ENCODE measurements around the gene PDS5B. TPM values are rescaled to one million over a fixed set of nuclear protein-coding genes. Genes with fewer than 3 reads are reported as not detected.

The PDS5B gene
- total and polyA plus RNA-seq, 2 experiments from 2014 or later: 16.6 to 34.0 TPM

DNA sequence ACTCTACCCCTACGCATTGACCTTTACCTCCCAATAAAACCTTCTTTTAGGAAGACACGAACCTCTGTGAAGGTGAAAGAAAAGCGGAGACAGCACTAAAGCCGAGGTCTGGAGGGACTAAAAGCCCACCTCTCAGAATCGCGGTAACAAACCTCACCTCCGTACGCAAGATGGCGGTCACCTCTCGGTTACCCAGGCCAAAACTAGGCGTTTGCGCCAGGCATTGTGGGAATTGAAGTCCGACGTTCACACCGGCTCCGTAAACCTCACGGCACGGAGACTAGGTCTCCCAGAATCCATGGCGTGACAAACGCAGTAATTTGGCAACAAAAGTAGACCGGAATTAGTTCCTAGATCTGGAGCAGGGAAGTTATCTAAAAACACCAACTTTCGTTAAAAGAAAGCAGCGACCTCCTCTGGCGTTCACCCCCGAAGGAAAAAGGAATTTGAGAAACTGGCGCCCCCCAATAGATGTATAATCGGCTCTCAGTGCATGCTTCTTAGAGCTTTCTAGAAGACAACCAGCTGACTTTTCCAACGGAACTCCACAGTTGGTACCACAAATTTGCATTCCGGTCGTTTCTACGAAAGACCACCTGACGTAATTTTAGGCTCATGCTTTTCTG lies 47.5 kb upstream of the PDS5B start, which contains the start of gene N4BP2L2:
N4BP2L2 (minus strand) TSS at position 175 of the 626 bp plus-strand sequence. CDS start 1,768 bp downstream, outside the sequence.
- H4K20me1 ChIP-seq (ENCODE audit: insufficient read depth, poor library complexity, severe bottlenecking): no peaks in the 10 kb centered on the region
- peaks cover 23% of the 10 kb centered on the region for H3K4me1 ChIP-seq (ENCODE audit: insufficient read depth)
- H3K36me3 ChIP-seq (replicated peaks; ENCODE audit: insufficient read depth, low read depth): no peaks in the 10 kb centered on the region
- H3K27ac ChIP-seq: peak within 1 kb of the TSS; percentile 96
- peak; percentile 97 for DNase-seq (ENCODE audit: low spot score)
- 2% methylated on average over 32 of the region's 32 CpGs for WGBS (ENCODE audit: low lambda C conversion rate, missing lambda C conversion rate)
- no peaks in the 10 kb centered on the region for H3K9me2 ChIP-seq (replicated peaks; ENCODE audit: insufficient read depth)
- H3K79me2 ChIP-seq: peaks cover 45% of the 10 kb centered on the region
- no peaks in the 10 kb centered on the region for H3K9me3 ChIP-seq (ENCODE audit: low read depth)
- H3K4me3 ChIP-seq: peak within 1 kb of the TSS; percentile 50
- peak within 1 kb of the TSS; percentile 67 for H2AFZ ChIP-seq
- TF ChIP-seq, protein P1, sequence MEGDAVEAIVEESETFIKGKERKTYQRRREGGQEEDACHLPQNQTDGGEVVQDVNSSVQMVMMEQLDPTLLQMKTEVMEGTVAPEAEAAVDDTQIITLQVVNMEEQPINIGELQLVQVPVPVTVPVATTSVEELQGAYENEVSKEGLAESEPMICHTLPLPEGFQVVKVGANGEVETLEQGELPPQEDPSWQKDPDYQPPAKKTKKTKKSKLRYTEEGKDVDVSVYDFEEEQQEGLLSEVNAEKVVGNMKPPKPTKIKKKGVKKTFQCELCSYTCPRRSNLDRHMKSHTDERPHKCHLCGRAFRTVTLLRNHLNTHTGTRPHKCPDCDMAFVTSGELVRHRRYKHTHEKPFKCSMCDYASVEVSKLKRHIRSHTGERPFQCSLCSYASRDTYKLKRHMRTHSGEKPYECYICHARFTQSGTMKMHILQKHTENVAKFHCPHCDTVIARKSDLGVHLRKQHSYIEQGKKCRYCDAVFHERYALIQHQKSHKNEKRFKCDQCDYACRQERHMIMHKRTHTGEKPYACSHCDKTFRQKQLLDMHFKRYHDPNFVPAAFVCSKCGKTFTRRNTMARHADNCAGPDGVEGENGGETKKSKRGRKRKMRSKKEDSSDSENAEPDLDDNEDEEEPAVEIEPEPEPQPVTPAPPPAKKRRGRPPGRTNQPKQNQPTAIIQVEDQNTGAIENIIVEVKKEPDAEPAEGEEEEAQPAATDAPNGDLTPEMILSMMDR (IDR thresholded peaks at IDR 0.05; ENCODE audit: poor library complexity): peak; percentile 61
- no peak for TF ChIP-seq EZH2phosphoT487 (IDR thresholded peaks at IDR 0.05; ENCODE audit: low read depth, severe bottlenecking, unreplicated experiment)
- peak within 1 kb of the TSS; percentile 89 for H3K4me2 ChIP-seq
- no peaks in the 10 kb centered on the region for H3K27me3 ChIP-seq

DNA sequence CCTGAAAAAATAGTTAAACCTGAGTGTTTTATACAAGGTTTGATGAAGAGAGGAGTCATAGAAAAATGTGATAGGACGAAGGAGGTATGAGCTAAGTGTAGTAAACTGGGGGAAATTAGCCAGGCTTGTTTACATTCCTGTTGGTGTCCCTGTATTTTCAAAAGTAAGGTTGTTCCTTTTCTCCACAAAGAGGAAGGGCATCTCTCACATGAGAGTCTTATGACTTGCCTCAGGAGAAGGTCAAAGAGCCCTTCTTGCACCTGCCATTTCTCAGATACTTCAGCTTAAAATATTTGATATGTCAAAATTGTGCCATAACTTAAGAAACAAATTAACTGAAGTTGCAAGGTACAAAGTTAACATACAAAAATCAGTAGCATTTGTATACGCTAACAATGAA lies 44.0 kb upstream of the PDS5B start:
- Histone ChIP-seq H3K36me3 (replicated peaks; ENCODE audit: insufficient read depth, low read depth) (no peaks in the 10 kb centered on the region), H3K9me2 (replicated peaks; ENCODE audit: insufficient read depth) (no peaks in the 10 kb centered on the region), H4K20me1 (ENCODE audit: insufficient read depth, poor library complexity, severe bottlenecking) (no peaks in the 10 kb centered on the region), H3K79me2 (peaks cover 11% of the 10 kb centered on the region), H3K4me2 (no peak overlapping the region), H3K9me3 (ENCODE audit: low read depth) (no peaks in the 10 kb centered on the region), H2AFZ (no peak overlapping the region), H3K4me1 (ENCODE audit: insufficient read depth) (peaks cover 4% of the 10 kb centered on the region), H3K4me3 (no peak overlapping the region), H3K27me3 (no peaks in the 10 kb centered on the region), H3K27ac (no peak overlapping the region)
- DNase-seq (ENCODE audit: low spot score): no peak
- 89% methylated on average over 2 of the region's 2 CpGs for WGBS (ENCODE audit: low lambda C conversion rate, missing lambda C conversion rate)
- TF ChIP-seq, protein P1 (IDR thresholded peaks at IDR 0.05; ENCODE audit: poor library complexity): no peak
- TF ChIP-seq EZH2 (IDR thresholded peaks at IDR 0.05; ENCODE audit: borderline replicate concordance) (no peak), EZH2phosphoT487 (IDR thresholded peaks at IDR 0.05; ENCODE audit: low read depth, severe bottlenecking, unreplicated experiment) (no peak)

DNA sequence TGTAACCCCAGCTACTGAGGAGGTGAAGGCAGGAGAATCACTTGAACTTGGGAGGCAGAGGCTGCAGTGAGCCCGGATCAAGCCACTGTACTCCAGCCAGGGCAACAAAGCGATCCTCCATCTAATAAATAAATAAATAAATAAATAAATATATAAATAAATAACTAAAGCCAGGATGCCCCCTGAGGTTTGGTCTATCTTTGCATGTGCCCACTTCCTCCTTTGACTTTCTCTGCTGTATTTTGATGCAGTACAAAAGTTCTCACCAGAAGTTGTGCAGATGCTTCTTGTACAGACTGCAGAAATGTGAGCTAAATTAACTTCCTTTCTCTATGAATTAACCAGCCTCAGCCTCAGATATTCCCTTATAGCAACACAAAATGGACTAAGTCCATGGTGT lies 41.2 kb upstream of the PDS5B start:
- TF ChIP-seq, protein P1 (IDR thresholded peaks at IDR 0.05; ENCODE audit: poor library complexity): no peak
- no peak for DNase-seq (ENCODE audit: low spot score)
- H4K20me1 ChIP-seq (ENCODE audit: insufficient read depth, poor library complexity, severe bottlenecking): no peaks in the 10 kb centered on the region
- H2AFZ ChIP-seq: no peak overlapping the region
- no peaks in the 10 kb centered on the region for H3K9me2 ChIP-seq (replicated peaks; ENCODE audit: insufficient read depth)
- no peaks in the 10 kb centered on the region for H3K36me3 ChIP-seq (replicated peaks; ENCODE audit: insufficient read depth, low read depth)
- no peaks in the 10 kb centered on the region for H3K9me3 ChIP-seq (ENCODE audit: low read depth)
- no peaks in the 10 kb centered on the region for H3K4me1 ChIP-seq (ENCODE audit: insufficient read depth)
- no peaks in the 10 kb centered on the region for H3K79me2 ChIP-seq
- H3K27me3 ChIP-seq: no peaks in the 10 kb centered on the region
- no peak overlapping the region for H3K27ac ChIP-seq
- no peak overlapping the region for H3K4me2 ChIP-seq
- no peak overlapping the region for H3K4me3 ChIP-seq
- WGBS (ENCODE audit: low lambda C conversion rate, missing lambda C conversion rate): 89% methylated on average over 2 of the region's 2 CpGs
